Activated T-cell treated with anti-CD3 and anti-CD28 coated beads, Interleukin-2, amount 50 U/mL, for 4 hours (primary cell): ENCODE results near the gene SIRPA. TPM values are rescaled to one million over a fixed set of nuclear protein-coding genes. Genes with fewer than 3 reads are reported as not detected.

Experiments used
- ATAC-seq, 2 donors: fragments of 200-7000 bp; cut with Tn5 transposase; one replicate each; pipeline ENCODE4 v1.10.0; 2021
- DNase-seq: peaks from one replicate; pipeline ENCODE4 v3.0.0-alpha.2; 2020
- H3K27me3 Mint-ChIP-seq: one replicate; pipeline ENCODE4 v1.8.0; 2021; ENCODE audit warnings: low read depth, mixed read lengths
- H3K36me3 Mint-ChIP-seq: one replicate; pipeline ENCODE4 v1.8.0; 2022; ENCODE audit warnings: mixed read lengths; ENCODE audit not compliant: insufficient read depth
- H3K4me1 Mint-ChIP-seq: one replicate; pipeline ENCODE4 v1.8.0; 2021; ENCODE audit warnings: low read depth, mixed read lengths
- H3K4me3 Mint-ChIP-seq: one replicate; pipeline ENCODE4 v1.8.0; 2021; ENCODE audit warnings: mild to moderate bottlenecking, moderate library complexity, mixed read lengths
- H3K9me3 Mint-ChIP-seq: one replicate; pipeline ENCODE4 v1.8.0; 2021; ENCODE audit warnings: mixed read lengths
- total RNA-seq, 3 donors: library from RNA; stranded (reverse); gene quantifications; one replicate each; pipeline ENCODE4 v1.2.1, GENCODE V29; 2021

Gene SIRPA
- total RNA-seq, 3 donors from 2014 or later, result 0.26 to 0.84 (median 0.33) TPM

- peaks cover 5% of the 10 kb centered on the region for H3K9me3 Mint-ChIP-seq
- H3K36me3 Mint-ChIP-seq, result no peaks in the 10 kb centered on the region
- peaks cover 11% of the 10 kb centered on the region for H3K27me3 Mint-ChIP-seq
- no peaks in the 10 kb centered on the region for H3K4me1 Mint-ChIP-seq
- no peak for DNase-seq
- no peak overlapping the region for H3K4me3 Mint-ChIP-seq
- no peak for ATAC-seq
Observed at GRCh38 chr20:1875762-1876161, 19.4 kb upstream of the SIRPA start.

- no peak overlapping the region for H3K4me3 Mint-ChIP-seq
- no peaks in the 10 kb centered on the region for H3K4me1 Mint-ChIP-seq
- peaks cover 8% of the 10 kb centered on the region for H3K27me3 Mint-ChIP-seq
- no peak for DNase-seq
- ATAC-seq, result no peak
- H3K9me3 Mint-ChIP-seq, result peaks cover 5% of the 10 kb centered on the region
- no peaks in the 10 kb centered on the region for H3K36me3 Mint-ChIP-seq
Observed at GRCh38 chr20:1876217-1876921, 18.8 kb upstream of the SIRPA start.

- Mint-ChIP-seq H3K36me3 (no peaks in the 10 kb centered on the region), H3K27me3 (peaks cover 5% of the 10 kb centered on the region), H3K4me1 (no peaks in the 10 kb centered on the region), H3K9me3 (peaks cover 5% of the 10 kb centered on the region), H3K4me3 (no peak overlapping the region)
- DNase-seq (no peak), ATAC-seq (no peak)
Observed at GRCh38 chr20:1876975-1877608, 18.1 kb upstream of the SIRPA start.

- Mint-ChIP-seq H3K27me3 (peaks cover 5% of the 10 kb centered on the region), H3K36me3 (no peaks in the 10 kb centered on the region), H3K9me3 (peaks cover 3% of the 10 kb centered on the region), H3K4me1 (no peaks in the 10 kb centered on the region), H3K4me3 (no peak overlapping the region)
- no peak for DNase-seq
- no peak for ATAC-seq
Observed at GRCh38 chr20:1877609-1878200, 17.5 kb upstream of the SIRPA start.

GRCh38 chr20:1879369-1879768, 15.8 kb upstream of the SIRPA start:
- Mint-ChIP-seq H3K36me3 (no peaks in the 10 kb centered on the region), H3K9me3 (no peaks in the 10 kb centered on the region), H3K27me3 (peaks cover 5% of the 10 kb centered on the region), H3K4me3 (no peak overlapping the region), H3K4me1 (peaks cover 9% of the 10 kb centered on the region)
- DNase-seq (no peak), ATAC-seq (no peak)

- Mint-ChIP-seq H3K9me3 (no peaks in the 10 kb centered on the region), H3K27me3 (peaks cover 5% of the 10 kb centered on the region), H3K36me3 (no peaks in the 10 kb centered on the region), H3K4me1 (peaks cover 9% of the 10 kb centered on the region), H3K4me3 (no peak overlapping the region)
- no peak for ATAC-seq
- DNase-seq, result no peak
Observed at GRCh38 chr20:1879934-1880333, 15.3 kb upstream of the SIRPA start.

- ATAC-seq (no peak), DNase-seq (no peak)
- H3K4me3 Mint-ChIP-seq, result no peak overlapping the region
- peaks cover 5% of the 10 kb centered on the region for H3K27me3 Mint-ChIP-seq
- H3K9me3 Mint-ChIP-seq, result no peaks in the 10 kb centered on the region
- H3K4me1 Mint-ChIP-seq, result peaks cover 9% of the 10 kb centered on the region
- H3K36me3 Mint-ChIP-seq, result no peaks in the 10 kb centered on the region
Observed at GRCh38 chr20:1880529-1881239, 14.5 kb upstream of the SIRPA start.

GRCh38 chr20:1881240-1881835, 13.9 kb upstream of the SIRPA start:
- DNase-seq, result no peak
- Mint-ChIP-seq H3K27me3 (peaks cover 9% of the 10 kb centered on the region), H3K4me1 (peaks cover 9% of the 10 kb centered on the region), H3K36me3 (no peaks in the 10 kb centered on the region), H3K4me3 (no peak overlapping the region), H3K9me3 (no peaks in the 10 kb centered on the region)
- ATAC-seq, result no peak

GRCh38 chr20:1882026-1882425, 13.2 kb upstream of the SIRPA start:
- no peaks in the 10 kb centered on the region for H3K9me3 Mint-ChIP-seq
- no peak overlapping the region for H3K4me3 Mint-ChIP-seq
- ATAC-seq, result no peak
- DNase-seq, result no peak
- peaks cover 9% of the 10 kb centered on the region for H3K4me1 Mint-ChIP-seq
- no peaks in the 10 kb centered on the region for H3K36me3 Mint-ChIP-seq
- H3K27me3 Mint-ChIP-seq, result peaks cover 13% of the 10 kb centered on the region

GRCh38 chr20:1883986-1884385, 11.2 kb upstream of the SIRPA start:
- DNase-seq, result no peak
- no peak overlapping the region for H3K4me3 Mint-ChIP-seq
- ATAC-seq, result no peak
- H3K36me3 Mint-ChIP-seq, result no peaks in the 10 kb centered on the region
- peaks cover 9% of the 10 kb centered on the region for H3K4me1 Mint-ChIP-seq
- H3K27me3 Mint-ChIP-seq, result peaks cover 24% of the 10 kb centered on the region
- H3K9me3 Mint-ChIP-seq, result no peaks in the 10 kb centered on the region

GRCh38 chr20:1885254-1885653, 10.0 kb upstream of the SIRPA start:
- no peak for DNase-seq
- Mint-ChIP-seq H3K4me1 (peaks cover 9% of the 10 kb centered on the region), H3K9me3 (no peaks in the 10 kb centered on the region), H3K27me3 (peaks cover 28% of the 10 kb centered on the region), H3K36me3 (no peaks in the 10 kb centered on the region), H3K4me3 (no peak overlapping the region)
- no peak for ATAC-seq

- no peak overlapping the region for H3K4me3 Mint-ChIP-seq
- no peaks in the 10 kb centered on the region for H3K9me3 Mint-ChIP-seq
- peaks cover 9% of the 10 kb centered on the region for H3K4me1 Mint-ChIP-seq
- no peak for ATAC-seq
- DNase-seq, result no peak
- peaks cover 25% of the 10 kb centered on the region for H3K27me3 Mint-ChIP-seq
- H3K36me3 Mint-ChIP-seq, result no peaks in the 10 kb centered on the region
Observed at GRCh38 chr20:1885940-1886693, 9.1 kb upstream of the SIRPA start.

GRCh38 chr20:1887321-1887720, 7.9 kb upstream of the SIRPA start:
- H3K9me3 Mint-ChIP-seq, result no peaks in the 10 kb centered on the region
- DNase-seq, result no peak
- peaks cover 37% of the 10 kb centered on the region for H3K27me3 Mint-ChIP-seq
- H3K4me3 Mint-ChIP-seq, result no peak overlapping the region
- ATAC-seq, result no peak
- peaks cover 9% of the 10 kb centered on the region for H3K4me1 Mint-ChIP-seq
- no peaks in the 10 kb centered on the region for H3K36me3 Mint-ChIP-seq

- Mint-ChIP-seq H3K4me1 (peaks cover 9% of the 10 kb centered on the region), H3K9me3 (no peaks in the 10 kb centered on the region), H3K4me3 (no peak overlapping the region), H3K27me3 (peaks cover 41% of the 10 kb centered on the region), H3K36me3 (no peaks in the 10 kb centered on the region)
- DNase-seq (no peak), ATAC-seq (no peak)
Observed at GRCh38 chr20:1887756-1888155, 7.5 kb upstream of the SIRPA start.
